HUDEP-2 (cell line): ENCODE measurements around the gene CXCR5.

ENCODE experiments used
- DNase-seq, 76 experiments: peaks; one replicate each; lab custom pipeline; 2025; ENCODE audit not compliant: unreplicated experiment in 76 of 76; lab: John Stamatoyannopoulos, UW

Gene CXCR5

DNA sequence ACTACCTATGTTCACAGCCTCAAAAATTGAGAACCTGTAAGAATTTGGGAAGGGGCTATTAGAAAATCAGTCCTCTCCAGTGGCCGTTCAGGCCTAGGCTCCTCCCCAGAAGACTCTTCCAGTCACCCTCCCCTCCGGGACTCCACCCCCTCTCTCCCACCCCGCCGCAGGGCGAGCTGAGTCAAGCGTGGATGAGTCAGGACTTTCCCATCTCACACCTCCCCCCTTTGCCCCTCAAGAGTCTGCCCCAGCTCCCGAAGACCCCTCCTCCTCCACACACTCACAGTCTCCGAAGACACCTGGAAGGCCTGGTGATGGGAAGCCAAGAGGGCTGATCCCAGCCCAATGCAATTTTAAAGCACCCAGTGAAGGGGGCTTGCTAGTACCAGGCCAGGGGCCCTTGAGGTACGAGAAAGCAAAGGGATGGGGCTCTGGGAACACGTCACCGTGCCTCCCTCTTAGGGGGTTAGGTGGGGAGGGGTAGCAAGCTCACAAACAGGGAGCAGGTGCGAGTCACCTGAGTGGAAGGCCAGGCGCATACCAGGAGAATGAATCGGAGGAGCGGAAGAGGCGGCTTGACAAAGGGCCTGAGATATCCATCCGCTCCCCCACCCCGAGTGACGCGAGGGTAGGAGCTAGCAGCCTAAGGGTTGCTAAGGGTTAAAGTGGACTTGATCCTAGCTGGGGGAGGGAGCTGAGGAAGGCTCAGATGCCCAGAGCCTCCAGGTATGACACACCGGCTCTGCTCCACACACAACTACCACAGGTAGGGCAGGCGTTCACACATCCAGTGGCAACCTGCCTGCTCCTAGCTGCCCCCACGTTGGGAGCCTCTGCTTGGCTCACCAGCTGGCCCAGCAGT lies 28.4 kb downstream of the CXCR5 start:
- peak in 26 of 76 experiments; percentile 2 to 41 (median 26) for DNase-seq

DNA sequence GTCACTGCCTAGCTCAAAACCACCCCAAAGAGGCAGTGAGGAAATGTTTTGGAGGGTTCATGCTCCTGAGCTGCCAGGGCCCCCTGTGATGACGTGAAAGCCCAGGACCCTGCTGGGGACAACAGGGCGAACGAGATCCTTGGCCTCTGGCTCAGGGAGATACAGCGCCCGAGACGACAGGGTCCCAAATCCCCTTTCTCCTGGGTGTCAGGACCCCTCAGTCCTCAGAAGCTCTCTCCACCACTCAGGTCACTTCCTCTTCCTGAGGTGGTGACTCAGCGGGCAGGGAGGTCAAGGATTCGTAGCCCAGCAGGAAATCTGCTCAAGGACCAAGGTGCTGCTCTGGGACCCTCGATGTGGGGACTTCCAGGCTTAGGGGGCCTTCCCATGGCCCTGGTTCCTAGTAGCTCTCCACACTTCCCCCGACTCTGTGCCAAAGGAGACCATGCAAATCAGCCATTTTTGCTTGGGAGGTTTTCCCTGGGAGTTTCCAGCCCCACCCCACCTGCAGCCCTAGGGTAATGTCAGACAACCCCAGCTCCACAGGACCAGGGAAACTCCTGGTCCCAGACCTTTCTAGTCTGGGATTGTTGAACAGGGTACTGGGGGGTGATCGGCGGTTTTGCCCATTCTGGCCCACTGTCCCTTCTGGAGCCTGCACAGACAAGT lies 29.2 kb downstream of the CXCR5 start:
- no peak for DNase-seq

DNA sequence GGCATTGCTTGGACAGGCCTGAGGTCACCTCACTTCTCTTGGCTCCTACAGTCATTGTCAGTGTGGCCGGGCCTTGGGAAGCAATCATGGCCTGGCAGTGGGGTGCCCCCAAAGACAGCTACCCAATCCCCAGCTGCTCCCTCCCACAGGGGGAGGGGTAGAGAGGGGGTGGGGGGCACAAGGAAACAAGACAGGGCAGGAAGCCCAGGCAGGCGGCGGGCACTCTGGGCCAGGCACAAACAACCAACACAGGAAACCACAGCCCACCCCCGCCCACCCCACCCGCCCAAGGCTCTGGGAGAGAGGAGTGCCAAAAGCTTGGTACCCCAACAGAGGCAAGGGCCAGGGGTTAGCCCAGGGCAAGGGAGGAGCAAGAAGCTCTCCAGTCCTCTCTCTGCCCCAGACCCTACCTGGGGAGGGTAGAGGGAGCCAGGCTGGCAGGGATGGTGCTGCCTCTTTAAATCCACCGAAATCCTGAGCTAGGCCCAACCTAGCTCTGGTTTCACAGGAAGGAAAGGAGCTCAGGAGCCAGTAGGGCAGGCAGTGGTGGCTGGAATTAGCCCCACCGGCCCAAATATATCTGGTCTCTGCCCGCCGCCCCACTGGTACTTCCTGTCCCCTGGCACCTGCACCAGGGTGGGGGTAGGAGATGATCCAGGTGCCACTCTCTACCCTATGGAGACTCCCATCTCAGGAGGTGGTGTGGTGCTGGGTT lies 29.9 kb downstream of the CXCR5 start:
- DNase-seq: no peak

DNA sequence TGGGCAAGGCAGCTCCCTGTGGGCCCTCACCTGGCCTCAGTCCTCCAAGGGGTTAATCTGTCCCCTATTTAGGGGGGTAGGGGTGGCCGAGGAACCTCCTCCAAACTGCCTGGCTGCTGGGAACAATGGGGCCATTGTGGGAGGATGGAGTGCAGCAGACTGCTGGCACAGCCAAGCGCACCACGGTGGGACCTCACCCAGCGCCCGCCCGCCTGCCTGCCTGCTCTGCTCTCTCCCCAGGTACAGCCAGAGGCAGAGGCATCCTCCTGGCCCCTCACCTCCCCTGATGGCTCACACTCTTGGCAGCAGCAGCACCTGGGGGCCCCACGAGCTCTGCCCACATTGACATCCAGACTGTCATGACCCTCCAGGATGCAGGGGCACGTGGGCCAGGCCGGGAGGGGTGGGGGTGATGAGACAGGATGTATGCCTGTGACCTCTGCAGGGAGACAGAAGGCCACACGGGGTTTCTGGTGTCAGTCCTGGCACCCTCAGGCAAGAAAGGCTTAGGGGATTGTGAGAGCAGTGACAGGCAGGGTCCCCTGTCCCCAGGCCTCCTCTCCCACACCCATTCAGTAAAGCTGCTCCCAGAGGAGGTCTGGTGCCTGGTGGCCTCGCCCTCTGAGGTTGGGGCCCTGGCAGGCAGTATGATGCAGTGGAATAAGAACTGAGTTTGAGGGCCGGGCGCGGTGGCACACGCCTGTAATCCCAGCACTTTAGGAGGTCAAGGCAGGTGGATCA lies 30.7 kb downstream of the CXCR5 start:
- no peak for DNase-seq

DNA sequence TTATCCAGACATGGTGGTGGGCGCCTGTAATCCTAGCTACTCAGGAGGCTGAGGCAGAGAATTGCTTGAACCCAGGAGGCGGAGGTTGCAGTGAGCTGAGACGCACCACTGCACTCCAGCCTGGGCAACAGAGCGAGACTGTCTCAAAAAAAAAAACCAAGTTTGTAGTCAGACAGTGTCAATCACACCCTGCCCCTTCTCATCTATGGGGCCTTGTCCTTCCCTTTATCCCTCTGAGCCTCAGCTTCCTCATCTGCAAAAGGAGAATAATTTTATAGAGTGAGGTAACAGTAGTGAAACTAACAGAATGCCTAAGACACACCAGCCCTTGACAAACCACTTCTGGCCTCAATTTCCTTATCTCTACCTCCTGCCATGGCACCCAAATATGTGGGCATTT lies 31.3 kb downstream of the CXCR5 start:
- DNase-seq: no peak

DNA sequence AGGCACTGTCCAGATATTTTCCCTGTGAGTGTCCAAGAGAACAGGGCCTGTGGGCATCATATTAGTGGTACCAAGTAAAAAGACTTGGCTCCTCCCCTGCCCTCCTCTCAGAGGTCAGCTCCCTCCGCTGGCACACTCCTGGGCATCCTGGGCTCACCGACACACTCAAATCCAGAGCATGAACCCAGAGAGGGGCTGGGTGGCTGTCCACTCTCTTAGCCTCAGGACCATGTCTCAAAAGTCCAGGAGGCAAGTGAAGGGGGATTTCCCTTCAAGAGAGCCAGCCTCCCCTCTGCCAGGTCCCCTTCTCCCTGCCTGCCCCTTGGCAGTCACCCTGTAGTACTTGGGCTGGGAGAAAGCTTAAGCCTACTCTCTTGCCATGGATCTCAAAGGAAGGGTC lies 31.7 kb downstream of the CXCR5 start:
- DNase-seq: no peak

DNA sequence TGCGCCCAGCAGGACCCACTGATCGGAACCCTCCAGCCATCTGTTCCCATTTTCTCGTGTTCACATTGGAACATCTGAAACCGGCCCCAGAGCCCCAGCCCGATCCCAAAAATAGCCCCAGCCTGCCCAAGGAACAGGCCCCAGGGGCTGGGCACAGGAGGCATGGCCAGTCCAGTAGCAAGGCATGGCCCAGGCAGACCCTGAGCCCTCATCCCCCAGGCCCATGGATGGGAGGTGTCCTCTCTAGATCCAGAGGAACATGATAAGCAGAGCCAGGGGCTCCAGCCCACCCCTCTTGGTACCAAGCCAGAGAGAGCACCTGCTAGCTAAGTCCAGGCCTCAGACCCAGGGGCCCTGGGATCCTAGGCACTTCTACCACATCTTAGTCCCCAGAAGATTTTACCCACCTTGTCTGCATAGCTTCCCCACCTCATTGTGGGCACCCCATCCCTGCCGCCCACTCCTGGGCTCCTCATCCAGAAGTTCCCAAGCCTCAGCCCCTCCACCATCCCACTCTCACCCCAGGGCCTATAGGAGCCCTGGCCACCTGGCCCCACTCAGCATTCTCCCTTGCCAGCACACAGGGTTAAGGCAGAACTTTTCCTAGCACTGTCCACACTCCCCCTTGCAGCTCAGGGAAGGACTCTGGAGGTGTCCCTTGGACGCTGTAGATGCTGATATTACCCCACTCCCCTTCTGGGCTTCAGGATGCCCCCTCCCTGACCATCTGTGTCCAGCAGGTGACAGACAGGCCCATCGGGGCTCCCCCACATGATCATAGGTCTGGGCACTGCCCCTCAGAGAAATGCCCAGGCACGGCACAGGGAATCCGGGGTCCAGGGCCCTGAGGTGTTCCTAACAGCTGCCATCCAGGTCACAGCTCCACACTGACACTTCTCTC lies 32.5 kb downstream of the CXCR5 start:
- DNase-seq: no peak

DNA sequence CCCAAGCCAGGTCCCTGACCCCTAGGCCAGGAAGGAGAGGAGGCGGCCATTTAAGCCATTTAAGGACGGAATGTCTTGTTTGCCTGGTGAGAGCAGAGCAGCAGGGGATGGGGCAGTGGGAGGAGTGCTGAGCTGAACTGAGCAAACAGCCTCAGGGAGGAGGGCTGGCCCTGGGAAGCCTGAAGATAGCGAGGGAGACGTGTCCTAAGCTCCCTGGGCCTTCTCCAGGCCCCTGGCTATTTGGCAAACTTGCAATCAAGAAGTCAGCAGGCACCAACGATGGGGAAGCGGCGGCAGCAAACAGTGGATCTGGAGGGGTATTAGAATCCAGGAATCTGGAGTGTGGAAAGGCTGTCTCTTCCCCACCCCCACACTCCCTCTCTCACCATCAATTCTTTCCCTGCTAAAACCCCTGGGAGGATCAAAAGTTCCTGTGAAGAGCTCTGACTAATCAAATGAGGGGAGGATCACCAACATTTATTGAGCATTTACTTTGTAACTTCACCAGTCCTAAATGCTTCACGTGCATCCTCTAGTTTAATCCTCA lies 33.2 kb downstream of the CXCR5 start:
- DNase-seq: no peak

DNA sequence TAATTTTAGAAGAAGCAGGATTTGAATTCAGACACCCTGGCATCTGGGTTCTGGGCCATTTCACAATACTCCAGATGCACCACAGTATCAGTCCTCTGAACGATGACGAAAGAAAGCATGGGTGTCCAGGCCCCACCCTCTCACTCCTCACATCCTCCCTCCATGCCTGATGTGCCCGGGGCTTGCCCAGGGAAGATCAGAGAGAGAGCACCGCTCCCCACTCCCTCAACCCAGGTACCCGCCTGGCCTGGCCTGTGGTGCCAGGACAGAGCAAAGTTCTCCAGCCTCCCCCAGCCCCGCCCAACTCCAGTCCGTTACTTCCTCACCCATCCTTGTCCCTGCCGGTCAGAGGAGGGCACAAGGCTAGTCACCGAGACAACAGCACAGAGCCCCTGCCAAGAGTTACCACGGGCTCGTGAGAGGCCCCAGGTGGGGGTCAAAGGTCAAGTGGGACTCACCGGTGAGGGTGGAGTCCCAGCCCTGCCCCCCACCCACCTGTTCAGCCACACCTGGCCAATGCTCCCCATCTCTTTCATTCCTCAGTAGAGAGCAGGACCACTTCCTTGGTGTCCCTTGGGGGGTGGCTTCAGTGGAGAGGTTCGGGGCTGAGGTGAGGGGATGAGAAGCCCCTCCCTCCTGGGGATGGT lies 33.9 kb downstream of the CXCR5 start:
- peak in 1 of 76 experiments; percentile 10 for DNase-seq

DNA sequence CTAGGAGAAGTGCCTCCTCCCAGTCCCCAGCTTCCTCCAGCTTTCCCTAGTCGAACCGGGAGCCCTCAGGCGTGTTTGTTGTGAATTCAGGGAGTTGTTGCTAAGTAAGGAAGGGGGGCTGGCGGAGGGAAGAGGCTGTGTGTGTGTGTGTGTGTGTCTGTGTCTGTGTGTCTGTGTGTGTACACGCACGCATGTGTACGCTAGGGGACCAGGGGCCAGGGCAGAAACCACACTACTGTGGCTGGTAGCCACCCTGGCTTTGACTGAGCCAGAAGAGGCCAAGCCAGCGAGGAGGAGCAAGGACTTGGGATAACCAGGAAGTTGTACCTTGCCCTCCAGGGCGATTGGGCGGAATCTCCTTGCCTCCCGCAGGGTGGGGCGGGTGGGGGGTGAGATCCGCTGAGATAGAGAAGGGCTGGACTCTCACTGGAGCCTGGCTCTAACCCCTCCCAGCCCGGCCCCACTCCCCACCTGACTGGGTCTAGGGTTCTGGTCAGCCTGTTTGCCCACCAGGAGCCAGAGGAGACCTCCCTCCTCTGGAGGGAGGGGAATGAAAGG lies 34.5 kb downstream of the CXCR5 start:
- DNase-seq: peak in 1 of 76 experiments; percentile 9

DNA sequence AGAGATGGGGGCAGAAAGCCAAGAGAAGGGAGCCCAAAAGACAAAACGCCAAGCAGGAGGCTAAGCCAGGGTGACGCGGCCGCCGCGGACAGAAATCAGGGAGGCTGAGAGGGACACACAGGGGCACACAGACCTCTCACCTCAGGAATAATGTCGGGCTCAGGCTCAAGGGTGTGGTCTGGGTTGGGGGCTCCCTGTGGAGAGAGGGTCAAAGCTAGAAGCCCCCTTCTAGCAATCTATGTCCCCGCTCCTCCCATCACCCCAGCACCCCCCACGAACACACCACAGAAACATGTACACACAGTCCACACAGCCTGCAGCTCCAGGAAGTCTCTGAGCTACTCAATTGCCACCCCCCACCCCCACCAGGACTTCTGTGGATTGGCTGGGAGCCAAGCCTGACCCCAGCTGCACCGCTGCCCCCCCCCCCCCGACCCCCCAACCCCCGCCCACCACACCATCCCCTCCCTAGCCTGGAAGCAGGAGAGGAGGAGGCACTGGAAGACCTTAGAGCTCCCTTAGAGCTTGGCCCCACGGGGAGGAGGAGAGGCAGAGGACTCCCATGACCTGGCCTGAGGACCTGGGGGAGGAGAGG lies 35.1 kb downstream of the CXCR5 start:
- DNase-seq: no peak

DNA sequence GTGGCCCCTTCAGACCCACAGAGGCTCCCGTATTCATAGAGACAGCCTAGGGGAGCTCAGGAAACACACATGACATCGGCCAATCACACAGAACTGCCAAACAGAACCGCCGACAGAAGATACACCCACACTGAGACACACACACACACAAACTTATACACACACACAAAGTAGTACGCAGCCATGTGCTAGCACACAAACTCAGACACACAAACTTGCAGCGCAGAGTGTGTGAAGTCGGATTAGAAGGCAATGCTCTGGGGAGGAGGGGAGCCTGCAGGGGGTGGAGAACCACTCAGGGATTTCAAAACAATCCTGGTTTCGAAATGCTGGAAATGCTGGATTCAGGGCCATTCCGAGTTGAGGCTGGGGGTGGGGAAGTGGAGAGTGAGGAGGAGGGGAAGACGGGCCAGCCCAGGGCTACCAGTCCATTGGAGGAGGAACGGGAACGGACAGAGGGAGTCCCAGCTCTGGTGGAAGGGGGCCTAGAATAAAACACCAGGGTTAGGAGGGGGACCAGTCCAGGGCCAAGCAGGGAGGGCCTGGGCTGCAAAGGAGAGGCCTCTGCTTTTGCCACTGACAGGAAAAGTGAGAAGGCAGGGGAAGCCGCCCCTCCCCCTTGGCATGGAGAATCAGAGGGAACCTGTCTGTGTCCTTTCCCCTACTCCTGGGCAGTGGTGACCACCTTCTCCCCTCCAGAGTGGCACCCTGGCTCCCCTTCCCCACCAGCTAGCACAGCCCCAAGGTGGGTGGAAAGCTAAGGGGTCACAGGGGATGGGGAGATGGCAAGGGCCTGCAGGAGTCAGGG lies 37.6 kb downstream of the CXCR5 start:
- no peak for DNase-seq

DNA sequence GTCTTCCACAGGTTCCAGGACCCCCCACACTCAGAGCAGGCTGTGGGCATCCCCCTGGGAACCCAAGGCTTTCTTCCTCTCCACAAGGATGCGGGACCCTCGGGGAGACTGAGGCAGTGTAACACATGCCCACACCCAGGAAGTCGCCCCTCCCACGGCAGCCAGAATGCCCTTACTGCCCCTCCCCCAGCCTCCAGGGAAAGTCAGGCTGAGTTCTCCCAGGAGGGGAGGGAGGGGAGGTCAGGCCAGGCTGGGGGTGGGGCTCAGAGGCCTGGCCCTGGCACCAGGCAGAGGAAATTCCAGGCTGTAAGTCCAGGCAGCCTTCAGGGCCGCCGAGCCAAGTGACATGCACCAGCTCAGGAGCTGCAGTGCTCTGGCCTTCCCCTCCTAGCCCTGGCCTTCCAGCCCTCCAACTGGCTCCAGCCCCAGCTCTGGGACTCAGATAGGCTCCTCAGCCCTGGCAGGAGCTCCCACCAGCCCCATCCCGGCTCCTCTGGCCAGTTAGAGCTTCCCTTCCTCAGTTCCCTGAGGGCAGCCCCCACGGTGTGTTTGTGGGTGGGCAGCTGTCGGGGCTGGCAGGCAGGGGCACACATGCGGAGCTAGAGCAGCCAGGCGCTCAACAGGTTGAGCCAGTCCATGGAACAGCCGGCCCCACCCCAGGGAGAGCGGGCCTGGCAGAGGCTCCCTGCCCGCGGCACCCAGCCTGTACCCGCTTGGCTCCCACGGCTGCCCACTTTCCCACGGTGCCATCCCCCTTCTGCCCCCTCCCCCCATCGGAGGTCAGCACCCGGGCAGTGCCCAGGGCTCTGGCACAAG lies 38.4 kb downstream of the CXCR5 start:
- no peak for DNase-seq

DNA sequence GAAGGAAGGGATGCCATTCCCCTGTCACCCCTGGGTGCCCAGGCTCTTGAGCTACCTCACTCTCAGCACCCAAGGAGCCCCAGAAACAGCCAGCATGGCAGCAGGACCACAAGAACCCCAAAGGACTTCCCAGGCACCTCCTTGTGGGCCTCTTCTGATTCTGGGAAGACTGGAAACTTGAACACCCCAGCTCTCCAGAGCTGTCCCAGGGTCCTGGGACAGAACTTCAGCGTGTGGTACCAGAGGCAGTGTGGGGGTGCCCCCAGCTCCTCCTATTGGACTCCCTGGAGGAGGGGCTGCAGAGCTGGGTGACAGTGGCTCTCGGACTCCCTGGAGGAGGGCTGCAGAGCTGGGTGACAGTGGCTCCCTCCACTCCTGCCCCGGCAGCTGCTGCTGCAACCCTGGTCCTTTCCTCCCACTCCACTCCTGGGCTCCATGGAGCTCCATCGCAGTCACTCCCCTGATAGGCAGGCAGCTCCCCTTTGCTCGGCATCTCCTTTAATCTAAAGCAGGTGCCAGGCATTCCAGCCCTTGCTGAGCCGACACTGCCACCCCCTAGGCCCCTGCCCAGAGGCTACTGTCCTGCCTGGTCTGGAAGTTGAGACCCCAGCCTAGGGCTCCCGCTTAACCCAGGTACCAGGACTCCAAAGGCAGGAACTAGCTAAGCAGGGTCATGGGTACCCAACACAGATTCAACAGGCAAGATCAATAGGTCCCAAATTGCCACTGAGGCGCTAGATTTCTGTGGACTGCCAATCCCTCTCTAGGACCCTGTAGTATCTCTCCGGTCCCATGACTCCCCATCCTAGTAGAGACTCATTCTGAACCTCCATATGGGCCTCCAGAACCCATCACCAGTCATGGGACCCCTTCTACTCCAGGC lies 39.3 kb downstream of the CXCR5 start:
- no peak for DNase-seq

DNA sequence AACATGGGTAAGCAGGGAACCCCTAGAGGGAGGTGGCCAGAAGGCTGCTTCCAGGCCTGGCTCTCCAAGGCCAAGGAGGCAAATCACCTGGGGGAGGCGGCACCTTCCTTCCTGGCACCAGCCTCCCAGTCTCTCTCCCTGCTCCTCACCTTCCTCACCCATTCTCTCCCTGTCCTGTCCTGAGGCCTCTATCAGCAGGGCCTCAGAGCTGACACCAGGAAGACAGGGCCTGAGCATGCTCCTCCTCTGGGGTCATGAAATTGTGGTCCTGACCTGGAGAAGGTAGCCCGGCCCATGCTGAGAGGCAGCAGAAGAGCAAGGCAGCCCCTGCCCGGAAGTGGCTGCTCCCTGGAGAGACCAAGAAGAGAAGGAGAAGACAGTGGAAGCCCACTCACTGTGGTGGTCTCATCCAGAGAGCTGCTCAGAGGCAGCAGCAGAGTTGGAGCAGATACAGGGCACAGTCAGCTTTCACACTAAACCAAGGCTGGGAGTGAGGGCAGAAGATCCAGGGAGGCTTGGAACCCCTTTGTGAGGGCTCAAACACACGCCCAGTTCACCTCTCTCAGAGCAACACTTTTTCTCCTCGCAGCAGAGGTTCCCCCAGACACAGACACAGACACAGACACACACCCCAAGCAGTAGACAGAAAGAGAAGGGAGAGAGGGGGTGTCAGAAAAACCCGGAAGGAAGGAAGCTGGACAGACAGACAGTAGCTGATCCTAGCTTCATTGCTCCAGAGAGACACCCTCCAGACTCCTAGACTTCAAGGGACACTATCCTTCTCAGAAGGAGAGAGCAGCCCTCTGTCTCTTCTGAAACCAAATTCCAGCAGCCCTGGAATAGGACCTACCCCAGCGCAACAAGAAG lies 40.3 kb downstream of the CXCR5 start:
- DNase-seq: no peak
